ENCODE data around the gene PXDN.

GRCh38 chr2:1778566-1778965 is 34.3 kb upstream of the PXDN start:
- no peak for TF ChIP-seq CTCF (IDR thresholded peaks at IDR 0.05; ENCODE audit: low read depth, low read length)
- no peak for TF ChIP-seq POLR2A (IDR thresholded peaks at IDR 0.05; ENCODE audit: extremely low read depth, insufficient read length)
